Adipocyte (in vitro differentiated cells): ENCODE measurements around the gene FBXW12.
"Not testable (repeated sequence)": the region's sequence is repeated elsewhere in the genome, so short reads cannot be mapped to it uniquely, and the experiment has no call there.

ENCODE experiments used
- DNase-seq: peaks from one replicate; pipeline ENCODE4 v3.0.0-alpha.2; 2015; ENCODE audit warnings: low read depth
- H3K27me3 ChIP-seq: replicated peaks from 2 replicates; pipeline ENCODE4 v1.7.0; 2013; ENCODE audit warnings: mild to moderate bottlenecking, low read length, moderate library complexity; ENCODE audit not compliant: control insufficient read depth, insufficient read depth
- H3K36me3 ChIP-seq: 2 replicates; pipeline ENCODE4 v1.7.0; 2013; ENCODE audit warnings: low read length, mild to moderate bottlenecking, moderate library complexity; ENCODE audit not compliant: control insufficient read depth, insufficient read depth, severe bottlenecking
- H3K4me1 ChIP-seq: 2 replicates; pipeline ENCODE4 v1.7.0; 2013; ENCODE audit warnings: mild to moderate bottlenecking, low read length, moderate library complexity; ENCODE audit not compliant: control insufficient read depth, insufficient read depth
- H3K4me3 ChIP-seq: 2 replicates; pipeline ENCODE4 v1.7.0; 2013; ENCODE audit warnings: mild to moderate bottlenecking, low read length, moderate library complexity
- H3K9ac ChIP-seq: 2 replicates; pipeline ENCODE4 v1.7.0; 2013; ENCODE audit warnings: mild to moderate bottlenecking, low read length, moderate library complexity
- H3K9me3 ChIP-seq: 2 replicates; pipeline ENCODE4 v1.7.0; 2013; ENCODE audit warnings: mild to moderate bottlenecking, low read length, moderate library complexity; ENCODE audit not compliant: control insufficient read depth

Gene FBXW12

GRCh38 chr3:48371651-48372376, at the start of gene FBXW12:
Gene FBXW12 (plus strand): TSS chr3:48372219. CDS start chr3:48372768, 549 bp downstream.
- no peak for DNase-seq
- Histone ChIP-seq H3K9me3 (no peaks in the 10 kb centered on the region), H3K36me3 (no peaks in the 10 kb centered on the region), H3K9ac (no peak within 1 kb of the TSS), H3K27me3 (peaks cover 11% of the 10 kb centered on the region), H3K4me3 (no peak within 1 kb of the TSS), H3K4me1 (no peaks in the 10 kb centered on the region)

- H3K4me1 ChIP-seq, H3K9me3 ChIP-seq, DNase-seq, H3K4me3 ChIP-seq, H3K36me3 ChIP-seq, H3K9ac ChIP-seq: not testable (repeated sequence)
- peaks cover 36% of the 10 kb centered on the region for H3K27me3 ChIP-seq
Measured at GRCh38 chr3:48331706-48332435, 40.1 kb upstream of the FBXW12 start.

GRCh38 chr3:48333346-48334245, 38.4 kb upstream of the FBXW12 start, which contains the start of gene SPINK8:
Gene SPINK8 (minus strand): TSS chr3:48333661. CDS start chr3:48328341, 5,320 bp downstream.
- H3K9ac ChIP-seq, H3K36me3 ChIP-seq, H3K4me3 ChIP-seq, H3K9me3 ChIP-seq, H3K4me1 ChIP-seq, DNase-seq: not testable (repeated sequence)
- peaks cover 36% of the 10 kb centered on the region for H3K27me3 ChIP-seq

- H3K4me1 ChIP-seq, result no peaks in the 10 kb centered on the region
- H3K36me3 ChIP-seq, result no peaks in the 10 kb centered on the region
- no peak overlapping the region for H3K4me3 ChIP-seq
- H3K9me3 ChIP-seq, result no peaks in the 10 kb centered on the region
- DNase-seq, result no peak
- H3K27me3 ChIP-seq, result peaks cover 36% of the 10 kb centered on the region
- no peak overlapping the region for H3K9ac ChIP-seq
Measured at GRCh38 chr3:48334605-48335004, 37.4 kb upstream of the FBXW12 start.

- not testable (repeated sequence) for H3K4me3 ChIP-seq, H3K9ac ChIP-seq, DNase-seq, H3K36me3 ChIP-seq, H3K9me3 ChIP-seq, H3K4me1 ChIP-seq
- peaks cover 36% of the 10 kb centered on the region for H3K27me3 ChIP-seq
Measured at GRCh38 chr3:48335286-48335685, 36.7 kb upstream of the FBXW12 start.

GRCh38 chr3:48337536-48337935, 34.5 kb upstream of the FBXW12 start:
- H3K9me3 ChIP-seq, DNase-seq, H3K36me3 ChIP-seq, H3K4me1 ChIP-seq, H3K4me3 ChIP-seq, H3K9ac ChIP-seq: not testable (repeated sequence)
- peaks cover 23% of the 10 kb centered on the region for H3K27me3 ChIP-seq

GRCh38 chr3:48338635-48339034, 33.4 kb upstream of the FBXW12 start:
- Histone ChIP-seq H3K9ac (no peak overlapping the region), H3K4me1 (no peaks in the 10 kb centered on the region), H3K4me3 (no peak overlapping the region), H3K36me3 (no peaks in the 10 kb centered on the region), H3K9me3 (no peaks in the 10 kb centered on the region), H3K27me3 (peaks cover 20% of the 10 kb centered on the region)
- DNase-seq, result no peak

- Histone ChIP-seq H3K36me3 (no peaks in the 10 kb centered on the region), H3K9ac (no peak overlapping the region), H3K4me3 (no peak overlapping the region), H3K9me3 (no peaks in the 10 kb centered on the region), H3K4me1 (no peaks in the 10 kb centered on the region), H3K27me3 (no peaks in the 10 kb centered on the region)
- DNase-seq, result no peak
Measured at GRCh38 chr3:48343432-48343831, 28.6 kb upstream of the FBXW12 start.

GRCh38 chr3:48344867-48345507, 27.0 kb upstream of the FBXW12 start:
- H3K27me3 ChIP-seq, result no peaks in the 10 kb centered on the region
- H3K9ac ChIP-seq, result no peak overlapping the region
- no peak for DNase-seq

GRCh38 chr3:48345946-48346572, 26.0 kb upstream of the FBXW12 start:
- Histone ChIP-seq H3K9me3 (no peaks in the 10 kb centered on the region), H3K36me3 (no peaks in the 10 kb centered on the region), H3K4me1 (no peaks in the 10 kb centered on the region), H3K27me3 (no peaks in the 10 kb centered on the region), H3K9ac (no peak overlapping the region), H3K4me3 (no peak overlapping the region)
- no peak for DNase-seq

More at GRCh38 chr3:48344867-48345507, 27.0 kb upstream of the FBXW12 start:
- no peak overlapping the region for H3K4me3 ChIP-seq
- H3K4me1 ChIP-seq, result no peaks in the 10 kb centered on the region
- H3K36me3 ChIP-seq, result no peaks in the 10 kb centered on the region
- H3K9me3 ChIP-seq, result no peaks in the 10 kb centered on the region
